Osteoblast (primary cell): Measurements from ENCODE around the gene WDR53. TPM values are rescaled to one million over a fixed set of nuclear protein-coding genes. Genes with fewer than 3 reads are reported as not detected.

Experiments
- DNase-seq: peaks from one replicate; pipeline ENCODE4 v3.0.0; 2011; ENCODE audit warnings: low spot score, mixed read lengths; ENCODE audit not compliant: insufficient read length; ENCODE audit errors: missing footprints
- H2AFZ ChIP-seq: 2 replicates; pipeline ENCODE4 v1.6.0; 2011; ENCODE audit warnings: mild to moderate bottlenecking, low read length
- H3K27ac ChIP-seq: 2 replicates; pipeline ENCODE4 v1.5.1; 2011; ENCODE audit warnings: mild to moderate bottlenecking, low read depth, low read length, moderate library complexity
- H3K27me3 ChIP-seq: 2 replicates; pipeline ENCODE4 v1.6.0; 2012; ENCODE audit warnings: mild to moderate bottlenecking, control low read depth, inconsistent platforms, low read length, moderate library complexity; ENCODE audit not compliant: insufficient read depth
- H3K36me3 ChIP-seq: 2 replicates; pipeline ENCODE4 v1.5.1; 2011; ENCODE audit warnings: mild to moderate bottlenecking, low read length, control low read depth, moderate library complexity; ENCODE audit not compliant: insufficient read depth
- H3K4me1 ChIP-seq: 2 replicates; pipeline ENCODE4 v1.5.1; 2011; ENCODE audit warnings: mild to moderate bottlenecking, low read length, control low read depth, moderate library complexity; ENCODE audit not compliant: insufficient read depth
- H3K4me2 ChIP-seq: 2 replicates; pipeline ENCODE4 v1.6.0; 2011; ENCODE audit warnings: mild to moderate bottlenecking, low read length; ENCODE audit not compliant: insufficient read depth
- H3K4me3 ChIP-seq: fragments of 200-600 bp; sonication (generic); 3 replicates; pipeline ENCODE4 v1.5.1; 2012; ENCODE audit warnings: mild to moderate bottlenecking, low read length, inconsistent platforms; ENCODE audit not compliant: insufficient read depth
- H3K79me2 ChIP-seq: 2 replicates; pipeline ENCODE4 v1.6.0; 2012; ENCODE audit warnings: mild to moderate bottlenecking, low read length, control low read depth, inconsistent platforms; ENCODE audit not compliant: insufficient read depth
- H3K9me3 ChIP-seq: 2 replicates; pipeline ENCODE4 v1.5.1; 2011; ENCODE audit warnings: low read depth, low read length, control low read depth
- H4K20me1 ChIP-seq: 2 replicates; pipeline ENCODE4 v1.6.0; 2012; ENCODE audit warnings: mild to moderate bottlenecking, low read length, control low read depth; ENCODE audit not compliant: insufficient read depth
- total RNA-seq: library from RNA; depleted of rRNA; stranded (reverse); fragments of >200 nt; gene quantifications from 2 replicates; pipeline ENCODE4 v1.2.3, GENCODE V29; 2012
- TF ChIP-seq, protein P1 (sequence below): IDR thresholded peaks from 2 replicates; pipeline ENCODE4 v1.5.1; 2011; ENCODE audit warnings: mild to moderate bottlenecking, low read depth, low read length, moderate library complexity; ENCODE audit errors: extremely low read depth

Gene WDR53
- total RNA-seq, 1 donor: 7.2 TPM

DNA sequence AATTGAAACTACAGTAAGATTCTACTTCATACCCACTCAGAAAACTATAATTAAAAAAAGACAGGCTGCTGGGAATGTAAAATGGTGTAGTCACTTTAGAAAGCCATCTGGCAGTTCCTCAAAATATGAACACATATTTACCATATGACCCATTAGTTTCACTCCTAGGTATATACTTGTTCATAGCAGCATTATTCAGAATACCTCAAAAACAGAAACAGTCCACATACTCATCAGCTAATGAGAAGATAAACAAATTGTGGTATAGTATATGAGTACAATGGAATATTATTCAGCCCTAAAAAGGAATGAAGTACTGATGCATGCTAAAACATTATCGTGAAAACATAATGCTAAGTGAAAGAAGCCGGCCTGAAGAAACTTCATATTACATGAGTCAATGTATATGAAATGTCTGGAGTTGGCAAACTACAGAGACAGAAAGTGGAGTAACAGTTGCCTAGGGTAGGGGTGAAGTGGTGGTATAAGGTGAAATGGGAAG, 23.8 kb downstream of the WDR53 start:
- H3K27me3 ChIP-seq: peaks cover 7% of the 10 kb centered on the region
- H3K4me2 ChIP-seq: no peak overlapping the region
- DNase-seq: no peak
- H2AFZ ChIP-seq: no peak overlapping the region
- TF ChIP-seq, protein P1, sequence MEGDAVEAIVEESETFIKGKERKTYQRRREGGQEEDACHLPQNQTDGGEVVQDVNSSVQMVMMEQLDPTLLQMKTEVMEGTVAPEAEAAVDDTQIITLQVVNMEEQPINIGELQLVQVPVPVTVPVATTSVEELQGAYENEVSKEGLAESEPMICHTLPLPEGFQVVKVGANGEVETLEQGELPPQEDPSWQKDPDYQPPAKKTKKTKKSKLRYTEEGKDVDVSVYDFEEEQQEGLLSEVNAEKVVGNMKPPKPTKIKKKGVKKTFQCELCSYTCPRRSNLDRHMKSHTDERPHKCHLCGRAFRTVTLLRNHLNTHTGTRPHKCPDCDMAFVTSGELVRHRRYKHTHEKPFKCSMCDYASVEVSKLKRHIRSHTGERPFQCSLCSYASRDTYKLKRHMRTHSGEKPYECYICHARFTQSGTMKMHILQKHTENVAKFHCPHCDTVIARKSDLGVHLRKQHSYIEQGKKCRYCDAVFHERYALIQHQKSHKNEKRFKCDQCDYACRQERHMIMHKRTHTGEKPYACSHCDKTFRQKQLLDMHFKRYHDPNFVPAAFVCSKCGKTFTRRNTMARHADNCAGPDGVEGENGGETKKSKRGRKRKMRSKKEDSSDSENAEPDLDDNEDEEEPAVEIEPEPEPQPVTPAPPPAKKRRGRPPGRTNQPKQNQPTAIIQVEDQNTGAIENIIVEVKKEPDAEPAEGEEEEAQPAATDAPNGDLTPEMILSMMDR: no peak
- H3K79me2 ChIP-seq: no peaks in the 10 kb centered on the region
- H3K4me1 ChIP-seq: no peaks in the 10 kb centered on the region
- H3K4me3 ChIP-seq: no peak overlapping the region
- H4K20me1 ChIP-seq: no peaks in the 10 kb centered on the region
- H3K27ac ChIP-seq: no peak overlapping the region
- peaks cover 3% of the 10 kb centered on the region for H3K9me3 ChIP-seq
- H3K36me3 ChIP-seq: no peaks in the 10 kb centered on the region

DNA sequence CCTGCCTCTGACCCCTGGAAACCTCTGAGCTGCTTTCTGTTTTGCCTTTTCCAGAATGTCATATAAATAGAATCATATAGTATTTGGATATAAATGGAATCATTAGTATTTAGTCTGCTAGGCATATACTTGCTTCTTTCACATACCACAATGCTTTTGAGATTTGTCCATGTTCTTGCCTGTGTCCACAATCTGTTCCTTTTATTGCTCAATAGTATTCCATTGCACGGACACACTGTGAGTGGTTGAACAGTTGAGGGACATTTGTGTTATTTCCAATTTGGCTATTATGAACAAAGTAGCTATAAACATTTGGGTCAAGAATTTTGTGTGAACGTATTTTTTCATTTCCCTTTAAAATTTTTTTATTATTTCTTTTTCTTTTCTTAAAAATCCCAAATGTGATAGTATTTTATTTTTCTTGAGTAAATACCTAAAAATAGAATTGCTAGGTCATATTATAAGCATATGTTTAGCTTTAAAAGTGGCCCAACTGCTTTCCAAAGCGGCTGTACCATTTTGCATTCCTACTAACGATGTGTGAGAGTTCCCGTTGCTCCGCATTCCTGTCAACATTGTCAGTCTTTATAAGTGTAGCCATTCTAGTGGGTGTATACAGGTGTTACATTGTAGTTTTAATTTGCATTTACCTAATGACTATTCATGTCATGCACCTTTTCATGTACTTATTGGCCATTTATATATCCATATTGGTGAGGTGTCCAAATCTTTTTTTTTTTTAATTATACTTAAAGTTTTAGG, 26.5 kb downstream of the WDR53 start:
- no peak for DNase-seq
- TF ChIP-seq, protein P1: no peak

DNA sequence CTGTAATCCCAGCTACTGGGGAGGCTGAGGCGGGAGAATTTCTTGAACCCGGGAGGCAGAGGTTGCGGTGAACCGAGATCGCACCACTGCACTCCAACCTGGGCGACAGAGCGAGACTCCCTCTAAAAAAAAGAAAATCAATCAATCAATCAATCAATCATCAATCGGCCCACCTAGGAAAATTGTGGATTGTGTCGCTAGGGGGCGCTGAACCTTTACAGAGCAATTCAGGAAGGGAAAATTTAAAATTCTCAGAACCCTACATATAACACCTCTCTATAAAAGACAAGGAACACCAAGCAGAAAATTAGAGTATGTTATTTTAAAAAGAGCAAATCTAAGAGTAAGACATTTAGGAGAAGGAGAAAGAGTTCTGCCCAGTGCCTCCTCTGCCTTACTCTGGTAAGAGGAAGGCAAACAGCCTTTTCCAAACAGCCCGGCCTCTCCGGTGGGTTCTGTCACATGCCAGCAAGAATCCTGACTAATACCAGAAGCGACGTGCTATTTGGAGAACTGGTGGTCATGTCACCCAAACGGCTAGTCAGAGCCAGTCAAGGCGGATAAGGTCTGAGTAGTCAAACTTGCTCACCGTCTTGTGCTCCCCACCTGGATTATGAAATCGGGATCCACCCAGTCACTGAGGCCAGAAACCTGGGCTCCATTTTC, 30.9 kb downstream of the WDR53 start:
- no peak overlapping the region for H2AFZ ChIP-seq
- DNase-seq: peak; percentile 88
- no peaks in the 10 kb centered on the region for H3K4me1 ChIP-seq
- H3K27ac ChIP-seq: no peak overlapping the region
- H3K4me3 ChIP-seq: no peak overlapping the region
- H3K4me2 ChIP-seq: no peak overlapping the region
- H3K9me3 ChIP-seq: no peaks in the 10 kb centered on the region
- H3K27me3 ChIP-seq: peaks cover 8% of the 10 kb centered on the region
- TF ChIP-seq, protein P1: peak; percentile 71
- no peaks in the 10 kb centered on the region for H3K36me3 ChIP-seq
- no peaks in the 10 kb centered on the region for H3K79me2 ChIP-seq
- no peaks in the 10 kb centered on the region for H4K20me1 ChIP-seq

More for the DNA sequence above, 26.5 kb downstream of the WDR53 start:
- H3K36me3 ChIP-seq: no peaks in the 10 kb centered on the region
- no peaks in the 10 kb centered on the region for H4K20me1 ChIP-seq
- H3K4me3 ChIP-seq: no peak overlapping the region
- H3K4me1 ChIP-seq: no peaks in the 10 kb centered on the region
- H3K79me2 ChIP-seq: no peaks in the 10 kb centered on the region
- H3K4me2 ChIP-seq: no peak overlapping the region
- H3K9me3 ChIP-seq: no peaks in the 10 kb centered on the region
- peaks cover 7% of the 10 kb centered on the region for H3K27me3 ChIP-seq
- no peak overlapping the region for H3K27ac ChIP-seq
- H2AFZ ChIP-seq: no peak overlapping the region

DNA sequence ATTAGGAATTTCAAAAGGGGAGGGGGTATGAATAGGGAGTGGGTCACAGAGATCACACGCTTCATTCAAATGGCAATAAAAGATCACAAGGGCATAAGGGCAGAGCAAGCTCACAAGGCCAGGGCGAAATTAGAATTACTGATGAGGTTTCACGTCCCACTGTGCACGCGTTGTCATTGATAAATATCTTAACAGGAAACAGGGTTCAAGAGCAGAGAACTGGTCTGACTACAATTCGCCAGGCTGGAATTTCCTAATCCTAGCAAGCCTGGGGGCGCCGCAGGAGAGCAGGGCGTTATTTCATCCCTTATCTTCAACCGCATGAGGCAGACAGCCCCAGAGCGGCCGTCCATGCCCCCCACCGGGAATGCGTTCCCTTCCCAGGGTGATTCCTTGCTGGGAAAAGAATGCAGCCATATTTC, 35.1 kb downstream of the WDR53 start:
- Histone ChIP-seq H3K27me3 (peaks cover 4% of the 10 kb centered on the region), H3K4me1 (no peaks in the 10 kb centered on the region), H2AFZ (peak overlapping the region; percentile 41), H3K79me2 (no peaks in the 10 kb centered on the region), H4K20me1 (no peaks in the 10 kb centered on the region), H3K36me3 (no peaks in the 10 kb centered on the region), H3K27ac (no peak overlapping the region), H3K9me3 (no peaks in the 10 kb centered on the region), H3K4me2 (no peak overlapping the region), H3K4me3 (no peak overlapping the region)
- no peak for DNase-seq
- TF ChIP-seq, protein P1: no peak
